Activated CD4-positive, alpha-beta T cell treated with anti-CD3 and anti-CD28 coated beads for 36 hours (primary cell): Measurements from ENCODE around the gene PRR5L. TPM values are rescaled to one million over a fixed set of nuclear protein-coding genes. Genes with fewer than 3 reads are reported as not detected.
"Not testable (repeated sequence)": the region's sequence is repeated elsewhere in the genome, so short reads cannot be mapped to it uniquely, and the experiment has no call there.

Experiments
- ATAC-seq: fragments of 200-7000 bp; cut with Tn5 transposase; one replicate; pipeline ENCODE4 v1.10.0; 2021; ENCODE audit warnings: mild to moderate bottlenecking, moderate library complexity
- CTCF ChIA-PET: fragments of 350-600 bp; sonication (Branson Sonifier 250); formaldehyde crosslinking; loops from one replicate; lab custom pipeline; 2021; ENCODE audit warnings: antibody characterized with exemption; lab: Charles Lee
- POLR2A ChIA-PET: fragments of 350-600 bp; sonication (Branson Sonifier 250); formaldehyde crosslinking; loops from one replicate; lab custom pipeline; 2021; ENCODE audit warnings: antibody characterized with exemption, inconsistent platforms; lab: Charles Lee
- DNase-seq: peaks from one replicate; pipeline ENCODE4 v3.0.0-alpha.2; 2020
- H3K27ac Mint-ChIP-seq: one replicate; pipeline ENCODE4 v1.8.0; 2021; ENCODE audit warnings: mixed read lengths
- H3K27me3 Mint-ChIP-seq: one replicate; pipeline ENCODE4 v1.8.0; 2021; ENCODE audit warnings: mixed read lengths
- H3K36me3 Mint-ChIP-seq: one replicate; pipeline ENCODE4 v1.8.0; 2021; ENCODE audit warnings: low read depth, mixed read lengths
- H3K4me1 Mint-ChIP-seq: one replicate; pipeline ENCODE4 v1.8.0; 2021; ENCODE audit warnings: mixed read lengths
- H3K4me3 Mint-ChIP-seq: one replicate; pipeline ENCODE4 v1.8.0; 2021; ENCODE audit warnings: mild to moderate bottlenecking, moderate library complexity, mixed read lengths
- H3K9me3 Mint-ChIP-seq: one replicate; pipeline ENCODE4 v1.8.0; 2021; ENCODE audit warnings: low read depth, mixed read lengths
- intact Hi-C, 2 experiments: fragments of 100-400 bp; cut with DNase I in 1 of 2; cut with micrococcal nuclease in 1 of 2; formaldehyde crosslinking; loops; one replicate each; pipeline versions ENCODE4 v1.14.2 to v1.15.1; 2022 to 2024; cut with DNase I, micrococcal nuclease
- total RNA-seq, 2 experiments: library from RNA; stranded (reverse); gene quantifications; one replicate each; pipeline ENCODE4 v1.2.3, GENCODE V29; 2021

PRR5L gene
- total RNA-seq, 2 experiments from 2014 or later, result 23.2 to 28.6 TPM

GRCh38 chr11:36305047-36305446 lies 9.0 kb downstream of the PRR5L start:
- H3K9me3 Mint-ChIP-seq, result no peaks in the 10 kb centered on the region
- no peaks in the 10 kb centered on the region for H3K36me3 Mint-ChIP-seq
- H3K27ac Mint-ChIP-seq, result no peak overlapping the region
- H3K4me3 Mint-ChIP-seq, result no peak overlapping the region
- POLR2A ChIA-PET, result no interaction called here
- DNase-seq (no peak), ATAC-seq (no peak)
- H3K27me3 Mint-ChIP-seq, result peaks cover 14% of the 10 kb centered on the region
- intact Hi-C loops, result no loop called here
- CTCF ChIA-PET, result interaction anchor here (1.3 to 1.6 kb wide), 2 partner anchors 13 to 188 kb away, joined by 5 to 7 read pairs; no protein-coding TSS in a partner anchor
- peaks cover 10% of the 10 kb centered on the region for H3K4me1 Mint-ChIP-seq

- CTCF ChIA-PET, result interaction anchor here (0.8 to 1.3 kb wide), 11 partner anchors 9 to 202 kb away, joined by 3 to 11 read pairs (median 4); partner anchors contain the start of gene PRR5L
- Mint-ChIP-seq H3K4me1 (peaks cover 12% of the 10 kb centered on the region), H3K27ac (no peak overlapping the region), H3K27me3 (peaks cover 13% of the 10 kb centered on the region), H3K36me3 (no peaks in the 10 kb centered on the region), H3K4me3 (no peak overlapping the region), H3K9me3 (no peaks in the 10 kb centered on the region)
- DNase-seq, result peak; percentile 64
- POLR2A ChIA-PET, result no interaction called here
- intact Hi-C loops, result loop anchor here (1.0 to 2.0 kb wide), 5 partner anchors 40 to 185 kb away; no protein-coding TSS in a partner anchor
- peak; percentile 53 for ATAC-seq
These were observed 10.8 kb downstream of the PRR5L start for GRCh38 chr11:36306888-36307287.

- no peaks in the 10 kb centered on the region for H3K9me3 Mint-ChIP-seq
- H3K27ac Mint-ChIP-seq, result no peak overlapping the region
- no peaks in the 10 kb centered on the region for H3K36me3 Mint-ChIP-seq
- ChIA-PET POLR2A (no interaction called here), CTCF (interaction anchor here (0.5 kb wide), 1 partner anchor 211 kb away, joined by 4 read pairs; no protein-coding TSS in a partner anchor)
- H3K27me3 Mint-ChIP-seq, result peaks cover 13% of the 10 kb centered on the region
- H3K4me1 Mint-ChIP-seq, result peaks cover 26% of the 10 kb centered on the region
- intact Hi-C loops, result no loop called here
- ATAC-seq (no peak), DNase-seq (no peak)
- no peak overlapping the region for H3K4me3 Mint-ChIP-seq
These were observed 12.5 kb downstream of the PRR5L start for GRCh38 chr11:36308577-36308976.

- ATAC-seq (no peak), DNase-seq (no peak)
- ChIA-PET POLR2A (no interaction called here), CTCF (interaction anchor here (0.5 to 0.8 kb wide), 2 partner anchors 127 to 183 kb away, joined by 3 read pairs; no protein-coding TSS in a partner anchor)
- Mint-ChIP-seq H3K9me3 (no peaks in the 10 kb centered on the region), H3K4me1 (peaks cover 26% of the 10 kb centered on the region), H3K36me3 (no peaks in the 10 kb centered on the region), H3K4me3 (no peak overlapping the region), H3K27ac (no peak overlapping the region), H3K27me3 (peaks cover 16% of the 10 kb centered on the region)
- intact Hi-C loops, result no loop called here
These were observed 13.7 kb downstream of the PRR5L start for GRCh38 chr11:36309779-36310178.

GRCh38 chr11:36311926-36312595 lies 16.0 kb downstream of the PRR5L start:
- no peak overlapping the region for H3K27ac Mint-ChIP-seq
- no peak overlapping the region for H3K4me3 Mint-ChIP-seq
- ATAC-seq, result peak; percentile 50
- DNase-seq, result no peak
- ChIA-PET CTCF (interaction anchor here (1.1 kb wide), 2 partner anchors 12 to 46 kb away, joined by 3 read pairs; no protein-coding TSS in a partner anchor), POLR2A (no interaction called here)
- no peaks in the 10 kb centered on the region for H3K36me3 Mint-ChIP-seq
- H3K4me1 Mint-ChIP-seq, result peaks cover 22% of the 10 kb centered on the region
- H3K9me3 Mint-ChIP-seq, result no peaks in the 10 kb centered on the region
- H3K27me3 Mint-ChIP-seq, result peaks cover 19% of the 10 kb centered on the region
- intact Hi-C loops, result no loop called here

- H3K27ac Mint-ChIP-seq, result no peak overlapping the region
- H3K4me3 Mint-ChIP-seq, result no peak overlapping the region
- no peaks in the 10 kb centered on the region for H3K9me3 Mint-ChIP-seq
- POLR2A ChIA-PET, result no interaction called here
- CTCF ChIA-PET, result interaction anchor here (0.8 to 1.1 kb wide), 2 partner anchors 47 to 67 kb away, joined by 3 to 4 read pairs; no protein-coding TSS in a partner anchor
- H3K27me3 Mint-ChIP-seq, result peaks cover 21% of the 10 kb centered on the region
- H3K4me1 Mint-ChIP-seq, result peaks cover 16% of the 10 kb centered on the region
- DNase-seq (no peak), ATAC-seq (peak; percentile 60)
- intact Hi-C loops, result no loop called here
- H3K36me3 Mint-ChIP-seq, result no peaks in the 10 kb centered on the region
These were observed 16.8 kb downstream of the PRR5L start for GRCh38 chr11:36312611-36313472.

GRCh38 chr11:36313750-36314433 lies 17.8 kb downstream of the PRR5L start:
- Mint-ChIP-seq H3K36me3 (no peaks in the 10 kb centered on the region), H3K4me1 (peaks cover 16% of the 10 kb centered on the region), H3K27ac (no peak overlapping the region), H3K4me3 (no peak overlapping the region), H3K9me3 (no peaks in the 10 kb centered on the region), H3K27me3 (peaks cover 17% of the 10 kb centered on the region)
- ATAC-seq (no peak), DNase-seq (no peak)
- intact Hi-C loops, result no loop called here
- POLR2A ChIA-PET, result no interaction called here
- CTCF ChIA-PET, result interaction anchor here (0.8 kb wide), 1 partner anchor 66 kb away, joined by 4 read pairs; no protein-coding TSS in a partner anchor

- Mint-ChIP-seq H3K4me1 (peaks cover 16% of the 10 kb centered on the region), H3K4me3 (no peak overlapping the region), H3K9me3 (no peaks in the 10 kb centered on the region), H3K36me3 (no peaks in the 10 kb centered on the region), H3K27me3 (peaks cover 17% of the 10 kb centered on the region), H3K27ac (no peak overlapping the region)
- intact Hi-C loops, result no loop called here
- ATAC-seq, result no peak
- POLR2A ChIA-PET, result no interaction called here
- DNase-seq, result no peak
- CTCF ChIA-PET, result interaction anchor here (1.1 kb wide), 1 partner anchor 178 kb away, joined by 3 read pairs; no protein-coding TSS in a partner anchor
These were observed 18.3 kb downstream of the PRR5L start for GRCh38 chr11:36314434-36314767.

- Mint-ChIP-seq H3K27me3 (peaks cover 12% of the 10 kb centered on the region), H3K4me1 (peaks cover 16% of the 10 kb centered on the region), H3K27ac (no peak overlapping the region), H3K4me3 (no peak overlapping the region), H3K36me3 (no peaks in the 10 kb centered on the region), H3K9me3 (no peaks in the 10 kb centered on the region)
- CTCF ChIA-PET, result interaction anchor here (0.6 to 2.0 kb wide), 6 partner anchors 8 to 162 kb away, joined by 3 to 6 read pairs (median 3); no protein-coding TSS in a partner anchor
- no peak for ATAC-seq
- intact Hi-C loops, result no loop called here
- POLR2A ChIA-PET, result no interaction called here
- no peak for DNase-seq
These were observed 20.0 kb downstream of the PRR5L start for GRCh38 chr11:36316049-36316448.

- ChIA-PET CTCF (interaction anchor here (1.3 kb wide), 1 partner anchor 11 kb away, joined by 4 read pairs; no protein-coding TSS in a partner anchor), POLR2A (no interaction called here)
- Mint-ChIP-seq H3K4me1 (peaks cover 5% of the 10 kb centered on the region), H3K9me3 (no peaks in the 10 kb centered on the region), H3K36me3 (no peaks in the 10 kb centered on the region), H3K4me3 (no peak overlapping the region), H3K27me3 (peaks cover 12% of the 10 kb centered on the region), H3K27ac (no peak overlapping the region)
- intact Hi-C loops, result no loop called here
- no peak for ATAC-seq
- no peak for DNase-seq
These were observed 21.9 kb downstream of the PRR5L start for GRCh38 chr11:36317992-36318391.

GRCh38 chr11:36324956-36325355 lies 28.9 kb downstream of the PRR5L start:
- ATAC-seq, H3K36me3 Mint-ChIP-seq, H3K27me3 Mint-ChIP-seq, intact Hi-C loops, DNase-seq, H3K4me3 Mint-ChIP-seq, H3K9me3 Mint-ChIP-seq, POLR2A ChIA-PET, H3K27ac Mint-ChIP-seq: not testable (repeated sequence)
- H3K4me1 Mint-ChIP-seq, result peaks cover 26% of the 10 kb centered on the region
- CTCF ChIA-PET, result interaction anchor here (0.7 to 1.4 kb wide), 2 partner anchors 168 to 269 kb away, joined by 3 to 4 read pairs; no protein-coding TSS in a partner anchor
